Measurements from ENCODE around the gene CLIP1.
A peak's percentile ranks its signal among the peaks of the same experiment; 100 is the strongest.
"Not testable (repeated sequence)": the region's sequence is repeated elsewhere in the genome, so short reads cannot be mapped to it uniquely, and the experiment has no call there.

CLIP1 gene

DNA sequence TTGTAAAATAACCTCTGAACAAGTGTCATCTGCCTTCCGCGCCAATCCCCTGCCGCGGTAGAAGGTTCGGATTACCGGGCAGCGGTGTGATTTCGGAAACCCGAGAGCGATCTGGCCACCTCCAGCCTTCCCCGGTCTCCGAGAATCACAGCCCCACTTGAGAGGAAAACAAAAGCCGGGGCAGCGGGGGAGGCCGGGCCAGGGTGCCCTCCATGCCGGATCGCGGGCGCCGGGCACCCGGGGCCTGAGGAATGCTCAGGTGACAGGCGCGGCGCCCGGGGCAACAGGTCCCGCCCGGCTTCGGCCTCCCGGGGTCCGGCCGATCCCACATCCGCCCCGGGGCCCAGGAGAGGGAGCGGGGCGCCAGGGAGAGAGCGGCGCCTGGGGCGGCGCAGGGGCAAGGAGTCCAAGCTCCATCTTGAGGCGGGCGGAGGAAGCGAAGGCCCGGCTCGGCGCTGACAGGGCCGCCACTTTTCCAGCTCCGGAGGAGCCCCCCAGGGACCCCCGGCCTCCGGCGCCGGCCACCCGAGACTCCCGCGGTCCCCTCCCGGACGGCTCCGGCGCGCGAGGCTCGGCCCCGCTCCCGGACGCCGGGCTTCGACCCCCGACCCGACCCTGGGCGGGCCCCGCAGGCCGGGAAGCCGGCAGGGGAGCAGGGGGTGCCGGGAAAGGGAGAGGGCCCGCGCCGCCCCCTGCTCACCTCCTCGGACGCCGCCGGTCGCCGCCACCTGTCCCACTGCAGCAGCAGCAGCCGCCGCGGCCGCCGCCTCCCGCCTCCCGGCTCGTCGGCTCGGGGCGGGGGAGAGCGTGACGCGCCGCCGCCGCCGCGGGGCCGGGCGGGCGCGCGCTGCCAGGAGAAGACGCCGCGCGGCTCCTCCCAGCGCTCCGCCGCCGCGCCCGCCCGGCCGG is at the start of gene CLIP1:
Gene CLIP1 (minus strand): TSS at position 849 of the 909 bp plus-strand sequence. CDS start 42,217 bp downstream, outside the sequence.
- peak; percentile 70 for DNase-seq

DNA sequence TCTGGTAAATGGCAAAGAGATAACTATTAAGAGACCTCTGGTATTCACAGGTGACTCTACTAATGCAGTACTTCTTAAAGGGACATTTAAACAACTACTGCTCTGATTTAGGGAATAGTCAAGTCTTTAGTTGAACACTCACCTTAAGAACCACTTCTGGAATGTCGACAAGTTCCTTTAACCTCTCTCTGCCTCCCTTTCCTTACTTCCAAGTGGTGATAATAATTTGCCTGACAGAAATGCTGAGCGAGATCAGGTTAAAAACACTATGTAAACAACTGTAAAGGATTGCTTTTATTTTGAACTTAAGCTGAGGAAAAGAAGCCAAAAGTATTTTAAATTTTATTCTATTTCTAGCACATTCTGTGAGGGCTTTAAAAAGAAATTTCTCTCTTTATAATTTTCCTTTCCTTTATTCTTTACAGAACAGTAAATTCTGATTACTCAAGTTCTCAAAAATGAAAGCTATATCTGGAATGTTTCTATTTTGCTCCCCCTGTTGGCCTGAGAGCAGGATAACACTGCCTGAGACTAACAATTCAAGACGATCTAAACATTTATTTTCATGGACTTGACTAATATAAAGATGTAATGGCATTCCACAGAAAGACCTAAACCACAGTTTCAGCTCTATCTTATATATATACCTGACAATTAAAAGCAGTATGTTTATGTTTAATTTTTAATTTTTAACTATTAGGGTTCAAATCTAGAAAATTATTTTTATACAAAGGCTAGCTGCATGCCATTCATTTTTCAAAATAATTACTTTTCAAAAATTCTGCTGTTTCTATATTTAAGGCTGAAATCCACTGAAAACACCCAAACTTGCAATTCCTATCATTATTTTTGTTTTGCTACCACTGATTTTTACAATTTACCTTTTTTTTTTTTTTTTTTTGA is 49.1 kb upstream of the CLIP1 start:
- peak; percentile 62 for DNase-seq

DNA sequence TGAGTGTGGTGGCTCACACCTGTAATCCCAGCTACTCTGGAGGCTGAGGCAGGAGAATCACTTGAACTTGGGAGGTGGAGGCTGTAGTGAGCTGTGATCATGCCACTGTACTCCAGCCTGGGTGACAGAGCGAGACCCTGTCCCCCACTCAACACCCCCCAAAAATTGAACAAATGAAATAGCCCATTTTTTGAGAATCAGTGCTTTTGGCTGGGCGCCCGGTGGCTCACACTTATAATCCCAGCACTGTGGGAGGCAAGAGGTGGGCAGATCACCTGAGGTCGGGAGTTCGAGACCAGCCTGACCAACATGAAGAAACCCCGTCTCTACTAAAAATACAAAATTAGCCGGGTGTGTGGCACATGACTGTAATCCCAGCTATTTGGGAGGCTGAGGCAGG is 48.1 kb upstream of the CLIP1 start:
- not testable (repeated sequence) for DNase-seq

DNA sequence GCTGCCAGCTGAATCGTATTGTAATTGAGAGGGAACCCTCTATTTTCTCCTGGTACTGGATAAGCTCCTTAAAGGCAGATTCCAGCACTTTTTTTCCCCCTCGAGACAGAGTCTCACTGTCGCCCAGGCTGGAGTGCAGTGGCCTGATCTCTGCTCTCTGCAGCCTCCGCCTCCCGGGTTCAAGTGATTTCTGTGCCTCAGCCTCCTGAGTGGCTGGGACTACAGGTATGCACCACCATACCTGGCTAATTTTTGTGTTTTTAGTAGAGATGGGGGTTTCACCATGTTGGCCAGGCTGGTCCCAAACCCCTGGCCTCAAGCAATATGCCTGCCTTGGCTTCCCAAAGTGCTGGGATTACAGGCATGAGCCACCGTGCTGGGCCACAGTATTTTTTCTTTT is 47.4 kb upstream of the CLIP1 start:
- not testable (repeated sequence) for DNase-seq

DNA sequence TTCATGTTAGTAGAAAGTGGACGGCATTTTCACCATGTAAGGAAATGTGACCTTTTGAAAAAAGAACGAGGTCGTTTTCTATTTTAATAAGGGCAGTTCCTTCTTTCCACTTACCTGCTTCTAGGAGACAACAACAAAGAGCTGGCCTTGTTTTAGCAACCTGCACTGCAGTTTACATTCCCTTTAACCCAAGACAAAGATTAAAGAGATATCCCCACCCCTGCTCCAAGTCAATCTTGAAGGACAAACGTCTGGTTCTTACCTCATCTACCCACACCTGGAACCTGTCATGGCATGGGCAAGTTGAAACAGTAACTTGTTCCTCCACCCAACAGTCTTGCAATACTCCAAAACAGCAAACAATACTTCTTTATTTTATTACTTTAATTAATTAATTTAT is 45.5 kb upstream of the CLIP1 start:
- no peak for DNase-seq

DNA sequence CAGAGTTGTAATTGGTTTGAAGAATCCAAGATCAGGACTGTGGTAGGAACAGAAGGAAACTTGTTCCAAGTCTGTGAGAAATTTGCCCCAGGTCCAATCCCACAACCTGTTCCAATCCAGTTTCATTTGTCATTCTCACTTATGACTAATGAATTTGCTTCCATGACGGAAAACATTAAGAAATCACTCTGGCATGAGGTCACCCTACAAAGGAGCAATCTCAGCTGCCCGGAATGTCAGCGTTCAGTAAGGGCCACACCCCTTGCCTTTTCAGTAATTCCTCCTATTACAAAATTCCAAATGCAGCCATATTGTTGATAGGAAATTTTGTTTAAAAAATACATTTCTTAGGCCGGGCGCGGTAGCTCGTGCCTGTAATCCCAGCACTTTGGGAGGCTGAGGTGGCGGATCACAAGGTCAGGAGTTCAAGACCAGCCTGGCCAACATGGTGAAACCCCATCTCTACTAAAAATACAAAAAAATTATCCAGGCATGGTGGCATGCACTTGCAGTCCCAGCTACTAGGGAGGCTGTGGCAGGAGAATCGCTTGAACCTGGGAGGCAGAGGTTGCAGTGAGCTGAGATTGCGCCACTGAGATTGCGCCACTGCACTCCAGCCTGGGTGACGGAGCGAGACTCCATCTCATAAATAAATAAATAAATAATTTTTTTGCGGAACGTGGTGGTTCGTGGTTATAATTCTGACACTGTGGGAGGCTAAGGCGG is 42.0 kb upstream of the CLIP1 start:
- DNase-seq, result not testable (repeated sequence)

DNA sequence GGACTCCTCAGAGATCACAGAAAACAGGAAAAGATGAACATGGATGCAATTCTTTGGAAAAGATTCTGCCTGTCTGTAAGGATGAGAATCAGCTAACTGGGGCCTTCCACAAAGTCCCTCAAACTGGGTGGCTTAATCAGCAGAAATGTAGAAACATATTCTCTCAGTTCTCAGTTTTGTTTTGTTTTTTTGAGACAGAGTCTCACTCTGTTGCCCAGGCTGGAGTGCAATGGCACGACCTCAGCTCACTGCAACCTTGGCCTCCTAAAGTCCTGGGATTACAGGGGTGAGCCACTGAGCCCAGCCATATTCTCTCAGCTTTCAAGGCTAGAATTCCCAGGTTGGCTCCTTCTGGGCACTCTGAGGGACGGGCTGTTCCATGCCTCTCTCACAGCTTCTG is 38.2 kb upstream of the CLIP1 start:
- DNase-seq, result no peak

DNA sequence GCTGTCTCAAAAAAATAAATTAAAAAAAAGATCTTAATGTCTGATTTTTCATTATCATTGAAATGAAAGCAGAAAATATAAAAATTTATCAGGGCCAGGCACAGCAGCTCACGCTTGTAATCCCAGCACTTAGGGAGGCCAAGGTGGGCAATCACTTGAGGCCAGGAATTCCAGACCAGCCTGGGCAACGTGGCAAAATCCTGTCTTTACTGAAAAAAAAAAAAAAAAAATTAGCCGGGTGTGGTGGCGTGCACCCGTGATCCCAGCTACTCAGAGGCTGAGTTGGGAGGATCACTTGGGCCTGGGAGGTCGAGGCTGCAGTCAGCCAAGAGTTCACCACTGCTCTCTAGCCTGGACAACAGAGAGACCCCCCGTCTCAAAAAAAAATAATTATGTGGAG is 37.6 kb upstream of the CLIP1 start:
- DNase-seq, result no peak

DNA sequence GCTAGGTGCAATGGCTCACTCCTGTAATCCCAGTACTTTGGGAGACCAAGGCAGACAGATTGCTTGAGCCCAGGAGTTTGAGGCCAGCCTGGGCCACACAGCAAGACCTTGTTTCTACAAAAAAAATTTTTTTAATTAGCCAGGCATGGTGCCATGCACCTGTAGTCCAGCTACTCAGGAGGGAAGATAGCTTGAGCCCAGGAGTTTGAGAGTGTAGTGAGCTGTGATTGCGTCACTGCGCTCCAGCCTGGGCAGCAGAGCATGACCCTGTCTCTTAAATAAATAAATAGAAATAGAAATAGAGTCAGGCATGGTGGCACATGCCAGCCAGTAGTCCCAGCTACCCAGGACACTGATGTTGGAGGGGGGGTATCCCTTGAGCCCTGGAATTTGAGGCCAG is 36.7 kb upstream of the CLIP1 start:
- DNase-seq, result no peak

DNA sequence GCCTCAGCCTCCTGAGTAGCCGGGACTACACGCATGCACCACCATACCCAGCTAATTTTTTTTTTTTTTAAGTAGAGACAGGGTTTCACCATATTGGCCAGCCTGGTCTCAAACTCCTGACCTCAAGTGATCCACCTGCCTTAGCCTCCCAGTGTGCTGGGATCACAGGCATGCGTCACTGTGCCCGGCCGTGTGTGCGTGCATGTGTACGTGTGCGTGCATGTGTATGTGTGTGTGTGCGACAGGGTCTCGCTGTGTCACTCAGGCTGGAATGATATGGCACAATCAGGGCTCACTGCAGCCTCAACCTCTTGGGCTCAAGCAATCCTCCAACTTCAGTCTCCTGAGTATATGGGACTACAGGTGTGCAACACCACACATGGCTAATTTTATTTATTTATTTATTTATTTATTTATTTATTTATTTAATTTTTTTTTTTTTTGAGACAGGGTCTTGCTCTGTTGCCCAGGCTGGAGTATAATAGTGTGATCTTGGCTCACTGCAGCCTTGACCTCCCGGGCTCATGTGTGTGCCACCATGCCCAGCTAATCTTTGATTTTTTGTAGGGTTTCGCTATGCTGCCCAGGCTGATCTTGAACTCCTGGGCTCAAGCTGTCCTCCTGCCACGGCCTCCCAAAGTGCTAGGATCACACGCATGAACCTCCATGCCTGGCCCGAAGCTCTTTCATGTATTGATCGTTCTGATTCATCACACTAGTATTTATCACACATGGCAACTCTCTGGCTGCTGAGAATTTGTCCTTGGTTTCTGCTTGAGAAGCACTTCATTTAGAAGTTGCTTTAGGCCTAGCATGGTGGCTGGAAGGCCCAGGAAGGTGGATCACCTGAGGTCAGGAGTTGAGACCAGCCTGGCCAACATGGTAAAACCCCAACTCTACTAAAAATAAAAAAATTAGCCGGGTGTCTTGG is 35.9 kb upstream of the CLIP1 start:
- no peak for DNase-seq

DNA sequence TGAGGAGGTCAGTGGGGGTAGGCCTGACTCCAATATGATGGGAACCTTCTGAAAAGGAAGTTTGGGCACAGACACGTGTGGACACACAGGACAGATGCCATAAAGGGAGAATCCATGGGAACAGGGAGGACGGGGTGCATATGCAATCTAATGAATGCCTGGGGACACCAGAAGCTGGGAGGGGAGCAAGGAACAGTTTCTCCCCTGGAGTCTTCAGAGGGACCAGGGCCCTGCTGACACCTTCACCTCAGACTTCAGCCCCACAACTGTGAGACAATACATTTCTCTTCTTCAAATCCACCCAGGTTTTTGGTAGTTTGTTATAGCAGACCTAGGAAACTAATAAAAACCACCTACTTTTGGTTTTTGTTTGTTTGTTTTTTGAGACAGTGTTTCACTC is 35.2 kb upstream of the CLIP1 start:
- DNase-seq, result no peak

DNA sequence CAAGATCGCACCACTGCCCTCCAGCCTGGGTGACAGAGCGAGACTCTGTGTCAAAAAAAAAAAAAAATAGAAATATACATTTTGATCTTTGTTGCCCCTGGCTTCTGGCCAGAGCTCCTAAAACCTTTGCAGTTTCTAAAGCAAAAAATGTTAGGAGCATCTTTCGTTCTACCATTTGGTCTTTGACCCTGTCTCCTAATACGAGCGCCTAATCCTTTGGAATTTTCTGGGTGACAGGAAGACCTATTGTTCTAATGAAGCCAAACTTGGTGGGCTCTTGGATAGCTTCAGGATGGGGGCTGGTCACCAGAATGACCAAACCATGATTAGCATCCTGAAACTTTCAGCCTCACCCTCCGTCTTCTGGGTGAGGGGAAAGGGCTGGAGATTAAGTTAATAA is 32.3 kb upstream of the CLIP1 start:
- DNase-seq, result no peak

DNA sequence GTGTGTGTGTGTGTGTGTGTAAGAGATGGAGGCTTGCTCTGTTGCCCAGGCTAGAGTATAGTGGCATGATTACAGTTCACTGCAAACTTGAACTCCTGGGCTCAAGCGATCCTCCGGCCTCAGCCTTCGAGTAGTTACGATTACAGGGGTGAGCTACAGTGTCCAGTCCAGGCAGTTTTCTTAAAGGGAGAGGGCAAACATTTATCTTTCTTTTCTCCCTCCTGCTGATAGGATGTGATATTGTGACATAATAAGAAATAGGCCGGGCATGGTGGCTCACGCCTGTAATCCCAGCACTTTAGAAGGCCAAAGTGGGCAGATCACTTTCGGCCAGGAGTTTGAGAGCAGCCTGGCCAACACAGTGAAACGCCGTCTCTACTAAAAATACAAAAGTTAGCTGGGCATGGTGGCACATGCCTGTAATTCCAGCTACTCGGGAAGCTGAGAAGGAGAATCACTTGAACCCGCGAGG is 31.8 kb upstream of the CLIP1 start:
- DNase-seq, result no peak

DNA sequence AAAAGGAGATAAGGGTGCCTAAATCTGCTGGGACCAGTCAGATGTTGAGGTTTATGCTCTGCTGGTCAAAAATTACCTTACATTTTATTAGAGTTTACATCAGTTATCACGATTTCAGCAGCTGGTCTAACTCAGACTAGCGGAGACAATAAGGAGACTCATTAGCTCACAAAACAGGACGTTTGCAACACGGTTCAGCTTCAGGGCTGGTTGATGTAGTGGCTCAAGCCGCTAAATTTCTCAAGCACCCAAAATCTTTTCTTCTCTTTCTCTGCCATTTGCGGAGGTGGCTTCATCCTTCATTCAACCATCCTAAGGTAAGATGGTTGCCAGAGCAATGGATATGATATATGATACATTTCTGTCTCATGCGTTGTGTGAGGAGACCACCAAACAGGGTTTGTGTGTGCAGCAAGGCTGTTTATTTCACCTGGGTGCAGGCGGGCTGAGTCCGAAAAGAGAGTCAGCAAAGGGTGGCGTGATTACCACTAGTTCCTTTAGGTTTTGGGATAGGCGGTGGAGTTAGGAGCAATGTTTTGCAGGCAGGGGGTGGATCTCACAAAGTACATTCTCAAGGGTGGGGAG is 30.3 kb upstream of the CLIP1 start:
- peak; percentile 10 for DNase-seq

DNA sequence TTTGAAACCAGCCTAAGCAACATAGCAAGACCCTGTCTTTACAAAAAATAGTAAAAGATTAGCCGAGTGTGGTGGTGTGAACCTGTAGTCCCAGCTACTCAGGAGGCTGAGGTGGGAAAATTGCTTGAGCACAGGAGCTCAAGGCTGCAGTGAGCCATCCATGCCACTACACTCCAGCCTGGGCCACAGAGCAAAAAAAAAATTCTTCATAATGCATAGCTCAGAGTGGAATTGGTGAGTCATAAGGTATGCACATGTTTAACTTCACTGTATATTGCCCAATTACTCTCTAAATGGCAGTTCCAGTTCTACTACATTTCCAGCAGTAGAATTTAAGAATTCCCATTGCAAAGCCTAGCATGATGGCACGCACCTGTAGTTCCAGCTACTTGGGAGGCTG is 26.8 kb upstream of the CLIP1 start:
- peak; percentile 41 for DNase-seq

DNA sequence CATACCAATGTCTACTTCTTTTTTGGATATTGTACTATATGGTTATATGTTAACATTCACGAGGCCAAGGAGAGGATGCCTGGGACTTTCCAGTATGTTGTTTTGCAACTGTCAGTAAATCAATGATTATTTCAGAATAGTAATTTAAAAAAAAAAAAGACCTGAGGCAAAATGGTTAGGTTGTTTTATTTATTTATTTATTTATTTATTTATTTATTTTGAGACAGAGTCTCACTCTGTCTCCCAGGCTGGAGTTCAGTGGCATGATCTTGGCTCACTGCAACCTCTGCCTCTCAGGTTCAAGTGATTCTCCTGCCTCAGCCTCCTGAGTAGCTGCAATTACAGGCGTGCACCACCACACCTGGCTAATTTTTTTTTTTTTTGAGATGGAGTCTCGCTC is 25.4 kb upstream of the CLIP1 start:
- DNase-seq, result not testable (repeated sequence)

DNA sequence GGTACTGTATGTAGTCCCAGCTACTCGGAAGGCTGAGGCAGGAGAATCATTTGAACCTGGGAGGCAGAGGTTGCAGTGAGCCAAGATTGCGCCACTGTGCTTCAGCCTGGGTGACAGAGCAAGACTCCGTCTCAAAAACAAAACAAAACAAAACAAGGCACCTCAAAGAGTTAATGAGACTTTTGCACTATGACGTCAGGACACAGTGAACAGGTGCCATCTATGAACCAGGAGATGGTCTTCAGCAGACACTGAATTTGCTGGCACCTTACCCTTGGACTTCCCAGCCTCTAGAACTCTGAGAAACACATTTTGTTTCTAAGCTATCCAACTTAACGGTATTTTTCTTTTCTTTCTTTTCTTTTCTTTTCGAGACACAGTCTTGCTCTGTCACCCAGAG is 23.9 kb upstream of the CLIP1 start:
- not testable (repeated sequence) for DNase-seq

DNA sequence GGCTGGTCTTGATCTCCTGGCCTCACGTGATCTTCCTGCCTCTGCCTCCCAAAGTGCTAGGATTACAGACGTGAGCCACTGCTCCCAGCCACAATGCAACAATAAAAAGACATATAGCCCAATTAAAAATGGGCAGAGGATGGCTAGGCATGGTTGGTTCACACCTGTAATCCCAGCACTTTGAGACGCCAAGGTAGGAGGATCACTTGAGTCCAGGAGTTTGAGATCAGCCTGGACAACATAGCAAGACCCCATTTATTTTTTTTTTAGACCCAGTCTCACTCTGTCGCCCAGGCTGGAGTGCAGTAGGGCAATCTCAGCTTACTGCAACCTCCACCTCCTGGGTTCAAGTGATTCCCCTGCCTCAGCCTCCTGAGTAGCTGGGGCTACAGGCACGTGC is 21.6 kb upstream of the CLIP1 start:
- DNase-seq, result not testable (repeated sequence)

DNA sequence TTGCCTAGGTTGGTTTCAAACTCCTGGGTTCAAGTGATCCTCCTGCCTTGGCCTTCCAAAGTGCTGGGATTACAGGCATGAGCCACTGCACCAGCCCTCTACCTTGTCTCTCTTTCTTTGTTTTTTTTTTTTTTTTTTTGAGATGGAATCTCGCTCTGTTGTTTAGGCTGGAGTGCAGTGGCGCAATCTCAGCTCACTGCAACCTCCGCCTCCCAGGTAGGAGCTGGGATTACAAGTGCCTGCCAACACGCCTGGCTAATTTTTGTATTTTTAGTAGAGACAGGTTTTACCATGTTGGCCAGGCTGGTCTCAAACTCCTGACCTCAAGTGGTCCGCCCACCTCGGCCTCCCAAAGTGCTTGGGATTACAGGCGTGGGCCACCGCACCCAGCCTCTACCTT is 16.4 kb upstream of the CLIP1 start:
- DNase-seq, result not testable (repeated sequence)

DNA sequence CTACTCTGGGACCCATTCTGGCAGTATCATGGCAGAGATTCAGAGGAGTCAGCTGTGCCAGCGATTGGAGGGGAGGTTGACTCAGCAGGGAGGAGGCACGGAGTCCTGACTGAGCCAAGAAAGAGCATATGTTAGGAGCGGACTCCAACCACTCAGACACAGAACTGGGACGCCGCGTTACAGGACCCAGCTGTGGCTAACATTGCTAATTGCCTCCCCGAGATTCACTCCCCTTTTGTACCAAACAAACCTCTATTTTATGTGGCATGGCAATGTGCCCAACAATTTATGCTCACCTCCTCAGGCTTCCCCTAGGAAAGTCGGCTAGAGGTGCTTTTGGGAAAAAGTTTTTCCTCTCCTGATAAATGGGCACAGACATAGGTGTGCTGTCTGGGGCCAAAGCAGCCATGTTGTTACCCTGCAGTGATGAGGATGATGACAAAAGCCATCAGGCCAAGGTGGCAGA is 15.2 kb upstream of the CLIP1 start:
- no peak for DNase-seq

DNA sequence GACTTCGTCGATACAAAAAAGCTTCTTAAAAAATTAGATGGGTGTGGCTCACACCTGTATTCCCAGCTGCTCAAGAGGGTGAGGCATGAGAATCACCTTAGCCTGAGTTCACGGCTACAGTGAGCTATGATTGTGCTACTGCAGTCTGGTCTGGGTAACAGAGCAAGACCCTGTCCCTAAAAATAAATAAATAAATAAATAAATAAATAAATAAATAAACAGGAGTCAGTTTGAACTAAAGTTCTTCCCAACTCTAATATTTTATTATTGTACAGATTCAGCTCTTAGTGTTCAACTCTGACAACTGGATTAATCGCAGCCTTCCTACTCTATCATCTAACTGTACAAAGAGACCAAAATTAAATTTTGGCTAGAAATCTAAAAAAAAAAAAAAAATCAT is 12.7 kb upstream of the CLIP1 start:
- DNase-seq, result no peak

Data from activated CD4-positive, alpha-beta T cell treated with anti-CD3 and anti-CD28 coated beads, Interleukin-2, Interleukin-6, amounts not matched to agents 100 ng/mL and 50 ng/mL, durations not matched to agents 16 hours and 8 hours (primary cell).